Measurements from ENCODE around the gene PGM5. TPM values are rescaled to one million over a fixed set of nuclear protein-coding genes. Genes with fewer than 3 reads are reported as not detected.

The PGM5 gene
- total and polyA plus RNA-seq, 2 of the 4 experiments (the other 2 are of a cell fraction): 8.3 to 14.7 TPM

GRCh38 chr9:68417762-68418161 is 61.4 kb downstream of the PGM5 start:
- no peak overlapping the region for H3K23ac ChIP-seq (ENCODE audit: low read depth, low read length)
- intact Hi-C loops (cut with micrococcal nuclease): no loop called here
- no peak overlapping the region for H3K4ac ChIP-seq (ENCODE audit: low read depth, low read length)
- no peak overlapping the region for H3K56ac ChIP-seq (ENCODE audit: extremely low read depth, insufficient read depth, low read length)
- H3K18ac ChIP-seq (ENCODE audit: low read depth, low read length): no peak overlapping the region
- H2BK120ac ChIP-seq (ENCODE audit: low read depth, low read length): no peak overlapping the region
- H2AK5ac ChIP-seq (ENCODE audit: low read depth, low read length): no peak overlapping the region
- H4K8ac ChIP-seq (ENCODE audit: low read depth in 2 of 2, low read length in 2 of 2): no peak overlapping the region
- no peak overlapping the region for H3K9ac ChIP-seq (ENCODE audit: low read depth, low read length)
- no peaks in the 10 kb centered on the region for H3K9me3 ChIP-seq (ENCODE audit: control insufficient read depth, insufficient read depth, low read length)
- dilution Hi-C loops (cut with HindIII; ENCODE audit: low sequenced_read_pairs, unreplicated experiment): no loop called here
- ATAC-seq (ENCODE audit: low read depth) (no peak), DNase-seq (no peak)
- H3K9me1 ChIP-seq (ENCODE audit: insufficient read depth, low read length): no peaks in the 10 kb centered on the region
- no peaks in the 10 kb centered on the region for H4K20me1 ChIP-seq (ENCODE audit: insufficient read depth, low read length)
- 83% methylated on average over 1 of the region's 3 CpGs; no CpG with 5 or more reads in 1 of the 2 experiments for WGBS, 2 experiments (ENCODE audit: extremely low coverage in 2 of 2, insufficient read length in 1 of 2)
- no peaks in the 10 kb centered on the region for H3K36me3 ChIP-seq (ENCODE audit: control insufficient read depth, insufficient read depth, low read length)
- H3K79me1 ChIP-seq (ENCODE audit: low read depth in 1 of 2, low read length in 2 of 2): no peaks in the 10 kb centered on the region
- H3K4me2 ChIP-seq (ENCODE audit: low read depth, low read length): no peak overlapping the region
- BruUV-seq (replicated peaks): no TSS peak
- H2BK20ac ChIP-seq (ENCODE audit: low read depth, low read length): no peak overlapping the region
- TF ChIP-seq FOS (IDR thresholded peaks at IDR 0.05; ENCODE audit: low read depth, low read length) (no peak), MAZ (IDR thresholded peaks at IDR 0.05; ENCODE audit: borderline replicate concordance, low read depth, low read length) (no peak), MXI1 (IDR thresholded peaks at IDR 0.05; ENCODE audit: borderline replicate concordance, low read depth, low read length) (no peak), NFE2L2 (IDR thresholded peaks at IDR 0.05; ENCODE audit: low read depth, low read length) (no peak), ELK1 (IDR thresholded peaks at IDR 0.05; ENCODE audit: borderline replicate concordance, low read depth, low read length) (no peak), USF2 (IDR thresholded peaks at IDR 0.05; ENCODE audit: low read depth, low read length) (no peak), RCOR1 (IDR thresholded peaks at IDR 0.05; ENCODE audit: insufficient replicate concordance, low read length) (no peak), SMC3 (IDR thresholded peaks at IDR 0.05; ENCODE audit: low read depth, low read length) (no peak), RAD21 (IDR thresholded peaks at IDR 0.05; ENCODE audit: low read length) (no peak)
- no peak overlapping the region for H2BK5ac ChIP-seq (ENCODE audit: low read depth, low read length, poor library complexity, severe bottlenecking)
- ChIA-PET POLR2A (ENCODE audit: unreplicated experiment) (no interaction called here), CTCF (interaction anchor here (1.2 kb wide), 1 partner anchor 12 kb away, joined by 4 read pairs; no protein-coding TSS in a partner anchor)
- no peak overlapping the region for H2AFZ ChIP-seq (replicated peaks; ENCODE audit: low read length, poor library complexity)
- in situ Hi-C loops (cut with MboI; ENCODE audit: low sequenced_read_pairs): no loop called here
- H3K4me1 ChIP-seq (ENCODE audit: control insufficient read depth, insufficient read depth, low read length): no peaks in the 10 kb centered on the region
- H3K4me3 ChIP-seq (ENCODE audit: insufficient read depth, low read depth, low read length): no peak overlapping the region
- H2AK9ac ChIP-seq (replicated peaks; ENCODE audit: low read depth, low read length, poor library complexity): no peak overlapping the region
- no peak overlapping the region for H4K91ac ChIP-seq (ENCODE audit: insufficient read depth, low read depth, low read length)
- H2BK15ac ChIP-seq (ENCODE audit: low read depth, low read length): no peak overlapping the region
- no peaks in the 10 kb centered on the region for H3K27me3 ChIP-seq (ENCODE audit: control insufficient read depth, insufficient read depth, low read length)
- H4K5ac ChIP-seq (ENCODE audit: low read depth, low read length): no peak overlapping the region
- H3K27ac ChIP-seq (ENCODE audit: insufficient read depth, low read length): no peak overlapping the region
- no peak overlapping the region for H3K14ac ChIP-seq (replicated peaks; ENCODE audit: low read depth, low read length)
